Stomach (tissue), 9 donors: ENCODE measurements around the gene BMP7. TPM values are rescaled to one million over a fixed set of nuclear protein-coding genes. Genes with fewer than 3 reads are reported as not detected.

Source experiments
- DNase-seq, 2 donors: peaks; one replicate each; pipeline versions ENCODE4 v3.0.0 to v3.0.0-alpha.2; 2013 to 2019
- H3K27ac ChIP-seq, 5 donors: fragments of 200-600 bp in 4 of 5; sonication (generic) in 4 of 5; one replicate each; pipeline ENCODE4 v1.5.1; 2013 to 2019; ENCODE audit warnings: mild to moderate bottlenecking in 1 of 5, moderate library complexity in 1 of 5
- H3K27me3 ChIP-seq, 3 donors: fragments of 200-600 bp; sonication (generic); one replicate each; pipeline ENCODE4 v1.5.1; 2017 to 2019; ENCODE audit warnings: mixed run types in 1 of 3
- H3K36me3 ChIP-seq, 4 donors: fragments of 200-600 bp; sonication (generic); 1 replicate in 3 of 4; 2 replicates in 1 of 4; pipeline ENCODE4 v1.5.1; 2016 to 2019
- H3K4me1 ChIP-seq, 4 donors: fragments of 200-600 bp; sonication (generic); one replicate each; pipeline ENCODE4 v1.5.1; 2016 to 2019
- H3K4me3 ChIP-seq, 4 donors: fragments of 200-600 bp; sonication (generic) in 3 of 4; one replicate each; pipeline ENCODE4 v1.5.1; 2016 to 2019; ENCODE audit warnings: mild to moderate bottlenecking in 1 of 4
- H3K9me3 ChIP-seq, 4 donors: fragments of 200-600 bp; sonication (generic); one replicate each; pipeline ENCODE4 v1.5.1; 2016 to 2019
- CTCF ChIP-seq, 7 experiments: fragments of 450-650 bp in 4 of 7; fragments of 200-600 bp in 3 of 7; sonication (generic) in 3 of 7; IDR thresholded peaks; one replicate each; pipeline ENCODE4 v1.5.1; 2016 to 2019; ENCODE audit warnings: antibody characterized with exemption in 7 of 7, control low read depth in 2 of 7, mild to moderate bottlenecking in 1 of 7
- EP300 ChIP-seq: sonication (generic); formaldehyde crosslinking; IDR thresholded peaks from one replicate; pipeline ENCODE4 v1.6.1; 2017; ENCODE audit warnings: antibody characterized with exemption
- POLR2A ChIP-seq, 4 donors: fragments of 450-650 bp; IDR thresholded peaks; one replicate each; pipeline ENCODE4 v1.6.1; 2016; ENCODE audit warnings: antibody characterized with exemption in 4 of 4, control low read depth in 2 of 4, mild to moderate bottlenecking in 1 of 4, moderate library complexity in 1 of 4
- POLR2AphosphoS5 ChIP-seq, 3 donors: sonication (generic); formaldehyde crosslinking; IDR thresholded peaks; one replicate each; pipeline ENCODE4 v1.6.1; 2016; ENCODE audit warnings: antibody characterized with exemption in 3 of 3
- WGBS, 5 donors: extraction: QIAGEN DNeasy Blood & Tissue Kit in 3 of 5; methylation state at CpG; one replicate each; pipeline versions ENCODE4 v1.1.5 to v1.1.7; 2013 to 2018; 5-methylcytosine and 5-hydroxymethylcytosine counted together
- intact Hi-C: fragments of 100-400 bp; cut with DNase I; formaldehyde crosslinking; loops from one replicate; pipeline ENCODE4 v1.15.1; 2023; ENCODE audit warnings: low total_unique reads
- polyA plus RNA-seq, 3 donors: library from polyadenylated mRNA; stranded (reverse); fragments of 200-250 nt; gene quantifications; one replicate each; pipeline ENCODE4 v1.2.3, GENCODE V29; 2013
- total RNA-seq, 5 donors: library from RNA; depleted of rRNA; stranded (reverse); fragments of >200 nt; gene quantifications; one replicate each; pipeline versions ENCODE4 v1.1.0 to v1.2.3, GENCODE V29; 2014 to 2016
- donor health status: healthy with polysubstance abuse.
- donor health status: Bipolar disorder and iron deficiency.
- donor health status: healthy.

The BMP7 gene
- total and polyA plus RNA-seq, 8 donors: under 0.01 to 11.0 (median 2.4) TPM

DNA sequence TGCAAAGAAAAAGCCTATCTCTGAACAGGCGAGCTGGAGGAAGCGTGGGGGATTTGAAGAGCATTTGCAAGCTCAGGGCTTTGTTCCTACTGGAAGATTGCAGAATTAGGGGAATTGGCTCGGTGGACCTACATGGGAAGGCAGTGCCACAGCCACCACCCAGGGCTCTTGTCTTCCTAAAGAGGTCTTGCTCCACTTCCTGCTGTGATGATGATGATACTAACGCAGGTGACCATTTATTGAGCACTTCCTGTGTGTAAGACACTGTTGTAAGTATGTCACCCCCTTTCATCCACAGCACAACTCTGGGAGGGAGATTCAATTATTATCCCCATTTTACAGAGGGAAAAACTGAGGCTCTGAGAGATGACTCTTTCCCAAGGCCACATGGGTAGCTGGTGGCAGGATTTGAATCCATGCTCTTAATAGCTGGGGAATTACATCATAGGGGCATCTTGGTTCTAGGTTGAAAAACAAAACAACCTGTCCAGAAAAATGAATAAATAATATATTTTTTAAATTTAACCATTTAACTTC, 41.2 kb downstream of the BMP7 start:
- Histone ChIP-seq H3K27me3 (peaks cover 0 to 18% (median 0%) of the 10 kb centered on the region in 3 donors), H3K9me3 (no peaks in the 10 kb centered on the region), H3K4me1 (no peaks in the 10 kb centered on the region), H3K36me3 (no peaks in the 10 kb centered on the region), H3K4me3 (no peak overlapping the region), H3K27ac (no peak overlapping the region)
- no peak for TF ChIP-seq CTCF (IDR thresholded peaks at IDR 0.05)
- no peak for TF ChIP-seq POLR2AphosphoS5 (IDR thresholded peaks at IDR 0.05)
- no peak for TF ChIP-seq EP300
- no peak for TF ChIP-seq POLR2A (IDR thresholded peaks at IDR 0.05)
- 74 to 87% (median 82%) methylated on average over 4 of the region's 4 CpGs for WGBS, 5 donors
- DNase-seq: no peak
- intact Hi-C loops: no loop called here

- H3K27ac ChIP-seq: no peak overlapping the region
- H3K9me3 ChIP-seq: no peaks in the 10 kb centered on the region
- no peak overlapping the region for H3K4me3 ChIP-seq
- no peaks in the 10 kb centered on the region for H3K36me3 ChIP-seq
- 64 to 73% (median 65%) methylated on average over 14 to 19 of the region's 19 CpGs for WGBS, 5 donors
- no peak for TF ChIP-seq POLR2A (IDR thresholded peaks at IDR 0.05)
- TF ChIP-seq EP300: no peak
- no peak for TF ChIP-seq POLR2AphosphoS5 (IDR thresholded peaks at IDR 0.05)
- no peak for TF ChIP-seq CTCF (IDR thresholded peaks at IDR 0.05)
- H3K27me3 ChIP-seq: peaks cover 0 to 18% (median 0%) of the 10 kb centered on the region in 3 donors
- no peaks in the 10 kb centered on the region for H3K4me1 ChIP-seq
- peak in 1 of 2 donors; percentile 72 for DNase-seq
- intact Hi-C loops: no loop called here
Observed at GRCh38 chr20:57224641-57225138, 41.8 kb downstream of the BMP7 start.

DNA sequence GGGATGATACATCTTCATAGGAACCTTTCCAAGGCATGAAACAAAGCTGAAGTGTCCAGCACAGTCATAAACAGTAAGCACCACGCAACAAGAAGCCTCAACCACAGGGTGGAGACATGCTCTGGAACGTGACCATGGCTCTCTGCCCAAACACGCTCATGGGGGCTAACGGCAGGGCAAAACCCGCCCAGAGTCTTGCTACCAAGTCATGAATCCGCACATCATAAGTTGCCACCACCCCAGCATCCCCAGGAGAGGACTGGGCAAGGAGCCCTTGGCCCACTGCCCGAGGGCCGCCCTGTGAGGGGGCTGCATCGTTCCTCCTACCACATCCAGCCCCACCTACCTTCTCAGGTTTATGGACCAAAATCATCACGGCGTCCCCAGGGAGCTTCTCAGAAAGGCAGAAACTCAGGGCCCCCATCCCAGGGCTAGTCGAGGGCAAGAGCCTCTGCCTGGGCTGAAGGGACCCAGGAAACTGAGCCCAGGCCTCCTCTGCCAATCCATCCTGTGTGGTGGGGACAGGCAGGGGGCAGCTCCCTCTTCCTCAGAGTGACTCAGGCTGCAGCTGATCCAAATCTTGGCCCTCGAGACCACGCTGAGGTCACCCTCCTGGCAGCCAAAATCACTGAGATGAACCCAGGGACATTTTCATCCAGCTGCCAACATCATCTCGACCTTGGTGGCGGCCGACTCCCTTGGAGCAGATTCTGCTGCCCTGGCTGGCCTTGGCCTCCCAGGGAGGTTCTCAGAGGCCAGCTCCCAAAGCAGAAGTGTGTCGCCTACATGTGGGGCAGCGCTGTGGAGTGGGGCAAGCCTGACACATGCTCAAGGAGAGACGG, 42.6 kb downstream of the BMP7 start:
- no peaks in the 10 kb centered on the region for H3K36me3 ChIP-seq
- no peaks in the 10 kb centered on the region for H3K4me1 ChIP-seq
- intact Hi-C loops: no loop called here
- H3K9me3 ChIP-seq: no peaks in the 10 kb centered on the region
- WGBS, 5 donors: 49 to 74% (median 67%) methylated on average over 13 to 20 of the region's 20 CpGs
- no peak overlapping the region for H3K4me3 ChIP-seq
- TF ChIP-seq POLR2A (IDR thresholded peaks at IDR 0.05) (no peak), EP300 (no peak), CTCF (IDR thresholded peaks at IDR 0.05) (no peak), POLR2AphosphoS5 (IDR thresholded peaks at IDR 0.05) (no peak)
- DNase-seq: peak in 1 of 2 donors; percentile 66
- no peak overlapping the region for H3K27ac ChIP-seq
- peaks cover 0 to 18% (median 0%) of the 10 kb centered on the region in 3 donors for H3K27me3 ChIP-seq

DNA sequence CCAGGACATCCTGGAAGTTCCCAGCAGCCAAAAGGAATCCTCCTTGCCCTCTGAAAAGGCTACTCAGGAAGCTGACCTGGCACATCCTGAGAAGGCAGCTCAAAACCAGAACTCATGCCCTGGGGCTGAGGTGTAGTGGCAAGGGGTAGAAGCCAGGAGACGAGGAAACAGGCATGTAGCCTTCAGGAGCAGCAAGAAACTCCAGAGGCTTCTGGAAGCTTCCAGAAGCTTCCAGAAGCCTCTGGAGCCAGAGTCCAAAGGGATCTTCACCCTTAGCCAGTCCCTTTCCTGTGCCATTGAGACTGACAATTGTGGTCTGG, 43.9 kb downstream of the BMP7 start:
- intact Hi-C loops: no loop called here
- 50 to 100% (median 87%) methylated on average over 1 of the region's 1 CpG for WGBS, 5 donors
- TF ChIP-seq POLR2AphosphoS5 (IDR thresholded peaks at IDR 0.05) (no peak), CTCF (IDR thresholded peaks at IDR 0.05) (no peak), POLR2A (IDR thresholded peaks at IDR 0.05) (no peak), EP300 (no peak)
- Histone ChIP-seq H3K27ac (no peak overlapping the region), H3K27me3 (peaks cover 0 to 18% (median 0%) of the 10 kb centered on the region in 3 donors), H3K4me1 (no peaks in the 10 kb centered on the region), H3K4me3 (no peak overlapping the region), H3K36me3 (no peaks in the 10 kb centered on the region), H3K9me3 (no peaks in the 10 kb centered on the region)
- no peak for DNase-seq
